ENCODE data around the gene THRAP3. TPM values are rescaled to one million over a fixed set of nuclear protein-coding genes. Genes with fewer than 3 reads are reported as not detected.
A peak's percentile ranks its signal among the peaks of the same experiment; 100 is the strongest.

THRAP3 gene
- total RNA-seq, 1 donor from 2014 or later, result 81.0 TPM

DNA sequence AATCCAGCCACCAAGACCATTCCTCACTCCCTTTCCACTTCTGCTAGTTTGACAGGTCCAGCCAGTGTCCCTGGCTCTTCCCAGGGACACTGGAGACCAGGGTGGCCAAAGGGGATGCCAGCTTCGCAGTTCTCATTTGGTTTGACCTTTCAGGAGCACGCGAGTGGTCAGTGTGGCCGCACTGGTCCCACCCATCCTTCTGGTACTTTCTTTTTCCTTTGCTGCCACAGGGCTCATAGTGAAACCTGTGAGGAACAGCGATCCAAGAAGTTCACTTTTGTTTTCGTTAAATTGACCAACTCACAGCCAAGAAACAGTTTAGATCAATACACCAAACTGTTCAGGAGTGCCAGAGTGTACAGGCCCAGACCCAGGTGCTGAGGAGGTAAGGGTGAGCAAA, 113.6 kb downstream of the THRAP3 start:
- ATAC-seq (no peak), DNase-seq (no peak)
- peaks cover 19% of the 10 kb centered on the region for H3K4me1 ChIP-seq
- TF ChIP-seq, protein P1, sequence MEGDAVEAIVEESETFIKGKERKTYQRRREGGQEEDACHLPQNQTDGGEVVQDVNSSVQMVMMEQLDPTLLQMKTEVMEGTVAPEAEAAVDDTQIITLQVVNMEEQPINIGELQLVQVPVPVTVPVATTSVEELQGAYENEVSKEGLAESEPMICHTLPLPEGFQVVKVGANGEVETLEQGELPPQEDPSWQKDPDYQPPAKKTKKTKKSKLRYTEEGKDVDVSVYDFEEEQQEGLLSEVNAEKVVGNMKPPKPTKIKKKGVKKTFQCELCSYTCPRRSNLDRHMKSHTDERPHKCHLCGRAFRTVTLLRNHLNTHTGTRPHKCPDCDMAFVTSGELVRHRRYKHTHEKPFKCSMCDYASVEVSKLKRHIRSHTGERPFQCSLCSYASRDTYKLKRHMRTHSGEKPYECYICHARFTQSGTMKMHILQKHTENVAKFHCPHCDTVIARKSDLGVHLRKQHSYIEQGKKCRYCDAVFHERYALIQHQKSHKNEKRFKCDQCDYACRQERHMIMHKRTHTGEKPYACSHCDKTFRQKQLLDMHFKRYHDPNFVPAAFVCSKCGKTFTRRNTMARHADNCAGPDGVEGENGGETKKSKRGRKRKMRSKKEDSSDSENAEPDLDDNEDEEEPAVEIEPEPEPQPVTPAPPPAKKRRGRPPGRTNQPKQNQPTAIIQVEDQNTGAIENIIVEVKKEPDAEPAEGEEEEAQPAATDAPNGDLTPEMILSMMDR (IDR thresholded peaks at IDR 0.05), result no peak
- no peaks in the 10 kb centered on the region for H3K9me3 ChIP-seq
- no peak overlapping the region for H3K4me3 ChIP-seq
- no peak overlapping the region for H3K27ac ChIP-seq
- no peaks in the 10 kb centered on the region for H3K27me3 ChIP-seq (ENCODE audit: low read depth)
- intact Hi-C loops (cut with DNase I), result no loop called here
- H3K36me3 ChIP-seq, result peaks cover 31% of the 10 kb centered on the region

DNA sequence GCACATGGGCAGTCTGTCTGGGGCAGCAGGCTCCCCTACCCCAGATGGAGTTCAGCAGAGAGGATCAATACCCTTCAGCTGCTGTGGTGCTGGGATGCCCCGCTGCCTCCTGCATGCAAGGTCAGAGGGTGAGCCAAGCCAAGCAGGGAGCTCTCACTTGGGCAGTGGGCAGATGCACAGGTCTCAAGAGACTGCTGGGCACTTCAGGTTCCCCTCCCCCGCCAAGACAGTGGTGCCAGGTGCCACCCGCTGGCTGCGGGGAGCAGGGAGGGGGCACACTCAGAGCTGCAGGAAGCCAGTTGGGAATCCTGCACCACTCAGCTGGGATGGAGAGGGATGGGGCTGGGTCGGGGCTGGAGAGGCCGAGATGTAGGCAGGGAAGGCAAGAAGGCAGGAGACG, 115.0 kb downstream of the THRAP3 start:
- intact Hi-C loops (cut with DNase I), result no loop called here
- TF ChIP-seq, protein P1 (IDR thresholded peaks at IDR 0.05), result no peak
- H3K9me3 ChIP-seq, result no peaks in the 10 kb centered on the region
- no peak for ATAC-seq
- H3K4me1 ChIP-seq, result peaks cover 19% of the 10 kb centered on the region
- H3K4me3 ChIP-seq, result no peak overlapping the region
- H3K27me3 ChIP-seq (ENCODE audit: low read depth), result no peaks in the 10 kb centered on the region
- peaks cover 44% of the 10 kb centered on the region for H3K36me3 ChIP-seq
- DNase-seq, result no peak
- no peak overlapping the region for H3K27ac ChIP-seq

DNA sequence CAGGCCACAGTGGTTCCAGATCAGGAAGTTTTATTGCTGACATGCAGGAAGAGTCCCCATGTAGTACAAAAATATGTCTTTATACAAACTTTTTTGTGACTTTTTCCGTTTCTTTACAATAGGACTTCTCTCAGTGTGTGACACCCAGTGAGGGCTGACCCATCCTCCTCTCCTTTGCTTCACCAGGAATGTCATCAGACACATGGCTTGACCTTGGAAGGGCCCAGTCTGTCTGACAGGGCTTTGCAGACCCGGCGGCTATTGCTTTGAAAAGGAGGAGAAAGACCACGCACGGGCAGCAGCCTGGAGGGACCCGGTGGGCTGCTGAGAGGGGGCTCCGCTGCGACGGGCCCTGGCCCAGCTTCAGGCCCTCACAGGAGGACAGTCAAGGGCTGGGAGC, 115.4 kb downstream of the THRAP3 start:
- Histone ChIP-seq H3K36me3 (peaks cover 48% of the 10 kb centered on the region), H3K27ac (no peak overlapping the region), H3K27me3 (ENCODE audit: low read depth) (no peaks in the 10 kb centered on the region), H3K9me3 (no peaks in the 10 kb centered on the region), H3K4me1 (peaks cover 19% of the 10 kb centered on the region), H3K4me3 (no peak overlapping the region)
- TF ChIP-seq, protein P1 (IDR thresholded peaks at IDR 0.05), result no peak
- DNase-seq (no peak), ATAC-seq (no peak)
- intact Hi-C loops (cut with DNase I), result loop anchor here (5.0 kb wide), 1 partner anchor 83 kb away; no protein-coding TSS in a partner anchor

DNA sequence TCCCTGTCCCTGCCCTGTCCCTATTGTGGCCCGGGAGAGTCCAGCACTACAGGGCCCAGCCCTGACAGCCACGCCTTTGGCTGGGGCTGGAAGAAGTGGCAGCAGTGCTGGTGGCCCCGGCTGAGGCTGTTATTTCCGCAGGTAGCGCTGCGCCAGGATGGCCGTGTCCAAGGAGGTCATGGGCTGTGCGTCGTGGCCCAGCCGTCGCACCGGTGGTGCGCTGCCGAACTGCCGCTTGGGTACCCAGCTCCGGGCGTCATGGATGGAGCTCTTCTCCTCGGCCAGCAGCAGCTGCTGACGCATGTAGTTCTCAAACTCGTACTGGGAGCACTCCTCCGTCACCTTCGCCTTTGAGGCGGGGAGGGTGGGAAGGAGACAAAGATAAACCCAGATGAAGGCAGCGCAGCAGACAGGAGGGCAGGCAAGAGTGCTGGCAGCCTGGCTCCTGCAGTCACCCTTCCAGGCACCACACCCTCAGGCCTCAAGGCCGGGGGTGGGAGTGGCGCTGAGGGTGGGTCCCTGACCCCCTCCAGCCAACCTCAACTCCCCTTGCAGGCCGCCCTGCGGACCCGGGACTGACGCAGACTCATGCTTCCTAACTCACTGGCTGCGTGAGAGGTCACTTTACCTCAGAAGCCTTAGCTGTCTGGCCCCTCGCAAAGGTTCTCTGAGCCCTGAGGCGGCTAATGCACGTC, 117.5 kb downstream of the THRAP3 start:
- intact Hi-C loops (cut with DNase I), result loop anchor here (5.0 kb wide), 1 partner anchor 81 kb away; no protein-coding TSS in a partner anchor
- Histone ChIP-seq H3K27ac (no peak overlapping the region), H3K4me3 (no peak overlapping the region), H3K9me3 (no peaks in the 10 kb centered on the region), H3K27me3 (ENCODE audit: low read depth) (no peaks in the 10 kb centered on the region), H3K4me1 (peaks cover 19% of the 10 kb centered on the region), H3K36me3 (peaks cover 68% of the 10 kb centered on the region)
- DNase-seq (no peak), ATAC-seq (no peak)
- TF ChIP-seq, protein P1 (IDR thresholded peaks at IDR 0.05), result no peak

DNA sequence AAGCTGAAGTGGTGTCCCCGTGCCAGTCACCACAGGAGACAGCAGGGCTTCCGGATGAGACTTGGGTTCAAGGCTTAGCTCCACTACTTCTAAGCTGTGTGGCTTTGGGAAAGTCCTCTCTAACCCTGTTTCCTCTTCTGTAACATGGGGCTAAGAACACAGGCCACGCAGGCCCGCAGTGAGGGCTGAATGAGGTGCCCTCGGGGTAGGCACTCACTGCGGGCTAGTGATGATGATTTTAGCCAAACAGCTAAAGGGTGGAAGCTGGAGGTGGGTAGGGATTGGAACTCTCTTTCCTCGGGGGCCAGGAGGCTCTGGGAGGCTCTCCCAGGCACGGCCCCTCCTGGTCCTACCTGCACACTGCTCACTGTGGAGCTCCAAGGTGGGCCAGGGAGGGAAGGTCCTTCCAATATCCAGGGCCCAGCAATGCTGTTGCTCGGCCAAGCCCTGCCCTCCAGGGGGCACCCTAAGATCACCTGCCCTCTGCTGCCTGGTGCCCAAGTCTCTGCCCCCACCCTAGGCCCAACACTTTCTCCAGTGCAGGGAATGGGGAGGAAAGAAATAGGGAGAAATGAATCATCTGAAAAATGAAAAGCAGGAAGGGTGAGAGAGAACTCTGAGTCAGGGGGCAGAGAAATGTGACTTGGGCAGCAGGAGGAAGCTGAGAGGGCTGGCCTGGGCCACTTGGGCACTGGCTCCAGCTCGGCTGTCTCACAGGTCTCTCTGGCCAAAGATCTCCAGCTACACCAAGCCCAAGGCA, 118.4 kb downstream of the THRAP3 start:
- intact Hi-C loops (cut with DNase I), result loop anchor here (5.0 kb wide), 1 partner anchor 80 kb away; no protein-coding TSS in a partner anchor
- Histone ChIP-seq H3K4me1 (peaks cover 19% of the 10 kb centered on the region), H3K27ac (peak overlapping the region; percentile 54), H3K9me3 (no peaks in the 10 kb centered on the region), H3K27me3 (ENCODE audit: low read depth) (no peaks in the 10 kb centered on the region), H3K36me3 (peaks cover 76% of the 10 kb centered on the region), H3K4me3 (no peak overlapping the region)
- DNase-seq (peak; percentile 70), ATAC-seq (peak; percentile 76 to 83)
- TF ChIP-seq, protein P1 (IDR thresholded peaks at IDR 0.05), result peak; percentile 75

All from lower lobe of right lung (tissue), 2 donors.